ENCODE measurements around the gene SERTM1. TPM values are rescaled to one million over a fixed set of nuclear protein-coding genes. Genes with fewer than 3 reads are reported as not detected.

SERTM1 gene
- polyA plus RNA-seq, 2 of the 4 experiments (the other 2 are of a cell fraction) = not detected

GRCh38 chr13:36737524-36738083 is 63.8 kb downstream of the SERTM1 start (continued):
- TF ChIP-seq JUN (IDR thresholded peaks at IDR 0.05) (no peak), ZSCAN20 (CRISPR knock-in tag; IDR thresholded peaks at IDR 0.05) (no peak), RCOR1 (IDR thresholded peaks at IDR 0.05; ENCODE audit: low read depth, low read length) (no peak), PBX3 (IDR thresholded peaks at IDR 0.05) (no peak), RAD21 (conservative IDR thresholded peaks at IDR 0.05 in 1 of 2, IDR thresholded peaks at IDR 0.05 in 1 of 2) (no peak), RARB (CRISPR knock-in tag; IDR thresholded peaks at IDR 0.05) (no peak)

GRCh38 chr13:36745436-36745835 is 71.6 kb downstream of the SERTM1 start:
- H3K27ac ChIP-seq = no peak overlapping the region
- no peak overlapping the region for H3K4me2 ChIP-seq
- FAIRE-seq (no peak), ATAC-seq (no peak), DNase-seq (ENCODE audit: low read depth in 1 of 2, low spot score in 1 of 2) (no peak)
- CTCF ChIA-PET = interaction anchor here (0.6 to 1.8 kb wide), 2 partner anchors 9 to 47 kb away, joined by 3 to 11 read pairs; no protein-coding TSS in a partner anchor
- no peaks in the 10 kb centered on the region for H3K9me3 ChIP-seq
- no peak overlapping the region for H3K4me3 ChIP-seq
- 20% methylated on average over 3 of the region's 3 CpGs for WGBS (ENCODE audit: missing lambda C conversion rate)
- TF ChIP-seq RCOR1 (IDR thresholded peaks at IDR 0.05; ENCODE audit: low read depth, low read length) = no peak
- no peak for TF ChIP-seq CHD2 (IDR thresholded peaks at IDR 0.05; ENCODE audit: low read length, partially characterized antibody)
- TF ChIP-seq CEBPB (IDR thresholded peaks at IDR 0.05) = no peak
- no peak for TF ChIP-seq PBX3 (IDR thresholded peaks at IDR 0.05)
- no peak for TF ChIP-seq CHD4 (IDR thresholded peaks at IDR 0.05; ENCODE audit: borderline replicate concordance)
- no peak for TF ChIP-seq NPAS2 (CRISPR knock-in tag; IDR thresholded peaks at IDR 0.05; ENCODE audit: borderline replicate concordance)
- TF ChIP-seq HOXB5 (CRISPR knock-in tag; IDR thresholded peaks at IDR 0.05) = no peak
- TF ChIP-seq REST (IDR thresholded peaks at IDR 0.05) = no peak
- TF ChIP-seq MAZ (IDR thresholded peaks at IDR 0.05; ENCODE audit: borderline replicate concordance, low read depth, low read length) = no peak
- TF ChIP-seq RFX5 (IDR thresholded peaks at IDR 0.05) = no peak
- TF ChIP-seq BCL3 (IDR thresholded peaks at IDR 0.05) = no peak
- no peak for TF ChIP-seq RNF2 (IDR thresholded peaks at IDR 0.05; ENCODE audit: borderline replicate concordance, low read depth)
- POLR2A ChIA-PET = no interaction called here
- no peaks in the 10 kb centered on the region for H3K4me1 ChIP-seq

- DNase-seq (ENCODE audit: low read depth in 1 of 2, low spot score in 1 of 2) (no peak), FAIRE-seq (no peak), ATAC-seq (no peak)
- Histone ChIP-seq H3K9me3 (no peaks in the 10 kb centered on the region), H3K4me3 (no peak overlapping the region), H3K4me2 (no peak overlapping the region), H3K27ac (no peak overlapping the region), H3K4me1 (no peaks in the 10 kb centered on the region)
- 4% methylated on average over 2 of the region's 2 CpGs for WGBS (ENCODE audit: missing lambda C conversion rate)
- CTCF ChIA-PET = interaction anchor here (0.6 to 1.8 kb wide), 3 partner anchors 9 to 60 kb away, joined by 3 to 11 read pairs (median 3); no protein-coding TSS in a partner anchor
- POLR2A ChIA-PET = no interaction called here
- TF ChIP-seq PBX3 (IDR thresholded peaks at IDR 0.05) (no peak), CHD4 (IDR thresholded peaks at IDR 0.05; ENCODE audit: borderline replicate concordance) (no peak), ELK1 (IDR thresholded peaks at IDR 0.05; ENCODE audit: low read depth, low read length) (no peak), REST (IDR thresholded peaks at IDR 0.05) (no peak), BHLHE40 (IDR thresholded peaks at IDR 0.05; ENCODE audit: low read depth, low read length) (no peak), MAZ (IDR thresholded peaks at IDR 0.05; ENCODE audit: borderline replicate concordance, low read depth, low read length) (no peak), SREBF2 (IDR thresholded peaks at IDR 0.05) (no peak)
Observed at GRCh38 chr13:36746051-36746450, 72.2 kb downstream of the SERTM1 start.
